AG04450 (cell line): ENCODE measurements around the gene H2AZ2. TPM values are rescaled to one million over a fixed set of nuclear protein-coding genes. Genes with fewer than 3 reads are reported as not detected.

Experiments
- CTCF ChIA-PET: fragments of 300-600, 350-600 bp; formaldehyde crosslinking; extraction: SDS; loops from one replicate; lab custom pipeline; 2022; ENCODE audit warnings: antibody characterized with exemption, inconsistent platforms; lab: Charles Lee
- POLR2A ChIA-PET: fragments of 350-600 bp; formaldehyde crosslinking; extraction: SDS; loops from one replicate; lab custom pipeline; 2021; ENCODE audit warnings: antibody characterized with exemption, inconsistent platforms; lab: Yijun Ruan, JAX
- DNase-seq: peaks from one replicate; pipeline ENCODE4 v3.0.0-alpha.2; 2011; ENCODE audit warnings: low read depth, low spot score
- H3K27ac ChIP-seq: one replicate; pipeline ENCODE4 v1.5.1; 2012; ENCODE audit warnings: low read depth, low read length, control low read depth
- H3K27me3 ChIP-seq: one replicate; pipeline ENCODE4 v1.6.0; 2012; ENCODE audit warnings: low read length; ENCODE audit not compliant: control insufficient read depth, insufficient read depth
- H3K4me3 ChIP-seq: 2 replicates; pipeline ENCODE4 v1.5.1; 2011; ENCODE audit warnings: mild to moderate bottlenecking, low read depth, low read length, control low read depth
- H3K9me3 ChIP-seq: 2 replicates; pipeline ENCODE4 v1.5.1; 2012; ENCODE audit warnings: low read length; ENCODE audit not compliant: control insufficient read depth, insufficient read depth
- CTCF ChIP-seq: IDR thresholded peaks from 2 replicates; pipeline ENCODE4 v1.5.1; 2011; ENCODE audit warnings: low read depth, low read length, control low read depth, inconsistent platforms
- polyA plus RNA-seq: library from polyadenylated mRNA; depleted of rRNA; stranded (reverse); fragments of >200 nt; gene quantifications from 2 replicates; pipeline ENCODE4 v1.2.3, GENCODE V29; 2011

H2AZ2 gene
- polyA plus RNA-seq, 1 experiment, result 164 TPM

- CTCF ChIA-PET, result interaction anchor here (0.8 to 3.9 kb wide), 7 partner anchors 19 to 534 kb away, joined by 3 to 25 read pairs (median 4); no protein-coding TSS in a partner anchor
- no peak for TF ChIP-seq CTCF
- H3K27me3 ChIP-seq, result no peaks in the 10 kb centered on the region
- H3K4me3 ChIP-seq, result peak overlapping the region; percentile 79
- DNase-seq, result peak; percentile 55
- POLR2A ChIA-PET, result interaction anchor here (0.6 to 1.2 kb wide), 2 partner anchors 12 to 14 kb away, joined by 3 to 6 read pairs; no protein-coding TSS in a partner anchor
- H3K9me3 ChIP-seq, result no peaks in the 10 kb centered on the region; the same call in 1 of the 2 replicates
- peak overlapping the region; percentile 47 for H3K27ac ChIP-seq
Observed at GRCh38 chr7:44881610-44882009, 33.7 kb upstream of the H2AZ2 start.

GRCh38 chr7:44881066-44881600 lies 33.2 kb upstream of the H2AZ2 start:
- no peaks in the 10 kb centered on the region for H3K27me3 ChIP-seq
- H3K4me3 ChIP-seq, result peak overlapping the region; percentile 79
- ChIA-PET POLR2A (interaction anchor here (1.0 to 1.2 kb wide), 2 partner anchors 12 to 14 kb away, joined by 3 to 11 read pairs; no protein-coding TSS in a partner anchor), CTCF (interaction anchor here (0.8 to 3.9 kb wide), 6 partner anchors 18 to 534 kb away, joined by 3 to 25 read pairs (median 4); no protein-coding TSS in a partner anchor)
- TF ChIP-seq CTCF, result no peak
- no peak for DNase-seq
- H3K9me3 ChIP-seq, result no peaks in the 10 kb centered on the region; the same call in 1 of the 2 replicates
- H3K27ac ChIP-seq, result peak overlapping the region; percentile 79

DNA sequence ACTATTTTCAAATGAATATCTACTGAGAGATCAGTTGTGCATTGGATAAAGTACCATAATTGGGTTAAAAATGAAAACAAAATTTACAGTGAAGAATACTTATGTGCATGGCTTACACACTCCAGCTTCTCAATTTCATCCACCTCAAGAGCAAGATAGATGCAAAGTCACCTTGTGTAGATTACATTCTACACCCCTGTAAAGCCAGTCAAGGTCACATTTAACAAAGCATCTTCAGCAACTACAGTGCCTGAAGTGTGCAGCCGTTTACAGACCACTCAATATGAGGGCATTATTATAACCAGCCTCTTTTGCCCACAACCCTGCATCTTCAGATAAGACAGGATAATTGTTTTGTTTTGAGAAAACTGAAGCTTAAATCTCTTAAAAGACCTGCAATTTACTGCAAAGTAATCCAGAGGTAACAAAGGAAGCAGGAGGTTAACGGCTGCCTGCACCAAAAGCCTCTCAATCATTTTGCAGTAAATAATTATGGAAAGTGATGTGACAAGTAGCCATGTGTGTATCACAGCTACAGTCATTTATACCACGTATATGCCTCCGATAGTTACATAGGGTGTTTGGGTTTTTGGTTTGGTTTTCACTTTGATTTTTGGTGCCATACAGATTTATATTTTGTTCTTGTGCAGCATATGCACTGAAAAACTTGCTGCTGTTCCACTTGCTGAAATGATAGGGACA lies 32.6 kb upstream of the H2AZ2 start:
- no peak for TF ChIP-seq CTCF

GRCh38 chr7:44876393-44876792 lies 28.5 kb upstream of the H2AZ2 start:
- Histone ChIP-seq H3K9me3 (peaks cover 10% of the 10 kb centered on the region), H3K4me3 (no peak overlapping the region), H3K27me3 (no peaks in the 10 kb centered on the region), H3K27ac (no peak overlapping the region)
- DNase-seq, result no peak
- ChIA-PET CTCF (interaction anchor here (0.5 to 2.6 kb wide), 2 partner anchors 11 to 19 kb away, joined by 3 to 13 read pairs; no protein-coding TSS in a partner anchor), POLR2A (no interaction called here)
- no peak for TF ChIP-seq CTCF

More for the DNA sequence above, 32.6 kb upstream of the H2AZ2 start:
- H3K9me3 ChIP-seq, result no peaks in the 10 kb centered on the region; the same call in 1 of the 2 replicates
- ChIA-PET POLR2A (interaction anchor here (1.0 kb wide), 1 partner anchor 13 kb away, joined by 11 read pairs; no protein-coding TSS in a partner anchor), CTCF (interaction anchor here (1.3 to 3.9 kb wide), 3 partner anchors 21 to 255 kb away, joined by 6 to 25 read pairs (median 15); no protein-coding TSS in a partner anchor)
- peak overlapping the region; percentile 79 for H3K4me3 ChIP-seq
- no peak overlapping the region for H3K27ac ChIP-seq
- no peak for DNase-seq
- H3K27me3 ChIP-seq, result no peaks in the 10 kb centered on the region

- no peak for DNase-seq
Observed at GRCh38 chr7:44875241-44875640, 27.4 kb upstream of the H2AZ2 start.

More at GRCh38 chr7:44875241-44875640, 27.4 kb upstream of the H2AZ2 start:
- ChIA-PET POLR2A (no interaction called here), CTCF (no interaction called here)
- H3K27me3 ChIP-seq, result no peaks in the 10 kb centered on the region
- TF ChIP-seq CTCF, result no peak
- no peak overlapping the region for H3K4me3 ChIP-seq
- peaks cover 17% of the 10 kb centered on the region for H3K9me3 ChIP-seq
- H3K27ac ChIP-seq, result no peak overlapping the region
